GM12865 (cell line): ENCODE data around the gene MAP2K7.

Experiments
- DNase-seq: peaks from one replicate; pipeline ENCODE4 v3.0.0; 2010; ENCODE audit warnings: low read depth
- H3K4me3 ChIP-seq: 2 replicates; pipeline ENCODE4 v1.5.1; 2011; ENCODE audit warnings: mild to moderate bottlenecking, low read depth, low read length, control low read depth
- TF ChIP-seq, protein P1 (sequence below): IDR thresholded peaks from 2 replicates; pipeline ENCODE4 v1.5.1; 2011; ENCODE audit warnings: low read length, control low read depth, low read depth, inconsistent platforms; ENCODE audit not compliant: insufficient read depth; ENCODE audit errors: missing control alignments

Gene MAP2K7

DNA sequence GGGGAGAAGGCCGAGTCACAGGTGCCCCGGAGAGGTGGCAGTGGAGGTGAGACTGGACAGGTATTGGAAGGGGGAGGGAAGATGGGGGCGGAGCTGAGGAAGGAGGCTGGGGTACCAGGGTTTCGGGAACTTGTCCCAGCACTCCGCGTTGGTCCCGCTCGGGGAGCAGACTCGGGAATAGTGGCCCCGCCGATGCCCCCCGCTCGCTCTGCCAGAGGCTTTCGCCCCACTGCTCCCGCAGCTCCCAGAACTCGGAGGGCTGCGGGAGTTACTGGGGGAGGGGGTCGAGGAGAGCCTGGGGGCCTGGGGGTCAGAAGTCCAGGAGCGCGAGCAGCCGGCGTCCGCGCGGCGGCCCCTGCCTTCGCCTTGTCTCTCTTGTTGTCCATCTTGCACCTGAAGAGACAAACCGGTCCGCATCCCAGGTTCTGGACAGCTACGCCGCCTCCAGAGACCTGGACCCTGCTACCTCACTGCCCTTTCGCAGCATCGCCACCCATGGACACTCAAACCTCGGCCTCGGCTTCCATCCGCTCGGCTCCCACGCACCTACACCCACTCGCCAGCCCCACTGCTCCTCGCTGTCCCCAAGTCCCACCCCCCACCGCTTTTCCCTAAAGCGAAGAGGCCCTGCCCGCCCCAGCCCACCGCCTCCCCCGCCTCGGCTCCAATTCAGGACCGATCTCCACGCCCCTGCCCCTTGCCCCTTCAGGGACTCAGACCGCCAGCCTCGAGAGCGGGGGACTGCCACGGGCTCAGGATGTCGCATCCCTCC is 30.2 kb upstream of the MAP2K7 start:
- TF ChIP-seq, protein P1, sequence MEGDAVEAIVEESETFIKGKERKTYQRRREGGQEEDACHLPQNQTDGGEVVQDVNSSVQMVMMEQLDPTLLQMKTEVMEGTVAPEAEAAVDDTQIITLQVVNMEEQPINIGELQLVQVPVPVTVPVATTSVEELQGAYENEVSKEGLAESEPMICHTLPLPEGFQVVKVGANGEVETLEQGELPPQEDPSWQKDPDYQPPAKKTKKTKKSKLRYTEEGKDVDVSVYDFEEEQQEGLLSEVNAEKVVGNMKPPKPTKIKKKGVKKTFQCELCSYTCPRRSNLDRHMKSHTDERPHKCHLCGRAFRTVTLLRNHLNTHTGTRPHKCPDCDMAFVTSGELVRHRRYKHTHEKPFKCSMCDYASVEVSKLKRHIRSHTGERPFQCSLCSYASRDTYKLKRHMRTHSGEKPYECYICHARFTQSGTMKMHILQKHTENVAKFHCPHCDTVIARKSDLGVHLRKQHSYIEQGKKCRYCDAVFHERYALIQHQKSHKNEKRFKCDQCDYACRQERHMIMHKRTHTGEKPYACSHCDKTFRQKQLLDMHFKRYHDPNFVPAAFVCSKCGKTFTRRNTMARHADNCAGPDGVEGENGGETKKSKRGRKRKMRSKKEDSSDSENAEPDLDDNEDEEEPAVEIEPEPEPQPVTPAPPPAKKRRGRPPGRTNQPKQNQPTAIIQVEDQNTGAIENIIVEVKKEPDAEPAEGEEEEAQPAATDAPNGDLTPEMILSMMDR = no peak
- no peak overlapping the region for H3K4me3 ChIP-seq
- no peak for DNase-seq

DNA sequence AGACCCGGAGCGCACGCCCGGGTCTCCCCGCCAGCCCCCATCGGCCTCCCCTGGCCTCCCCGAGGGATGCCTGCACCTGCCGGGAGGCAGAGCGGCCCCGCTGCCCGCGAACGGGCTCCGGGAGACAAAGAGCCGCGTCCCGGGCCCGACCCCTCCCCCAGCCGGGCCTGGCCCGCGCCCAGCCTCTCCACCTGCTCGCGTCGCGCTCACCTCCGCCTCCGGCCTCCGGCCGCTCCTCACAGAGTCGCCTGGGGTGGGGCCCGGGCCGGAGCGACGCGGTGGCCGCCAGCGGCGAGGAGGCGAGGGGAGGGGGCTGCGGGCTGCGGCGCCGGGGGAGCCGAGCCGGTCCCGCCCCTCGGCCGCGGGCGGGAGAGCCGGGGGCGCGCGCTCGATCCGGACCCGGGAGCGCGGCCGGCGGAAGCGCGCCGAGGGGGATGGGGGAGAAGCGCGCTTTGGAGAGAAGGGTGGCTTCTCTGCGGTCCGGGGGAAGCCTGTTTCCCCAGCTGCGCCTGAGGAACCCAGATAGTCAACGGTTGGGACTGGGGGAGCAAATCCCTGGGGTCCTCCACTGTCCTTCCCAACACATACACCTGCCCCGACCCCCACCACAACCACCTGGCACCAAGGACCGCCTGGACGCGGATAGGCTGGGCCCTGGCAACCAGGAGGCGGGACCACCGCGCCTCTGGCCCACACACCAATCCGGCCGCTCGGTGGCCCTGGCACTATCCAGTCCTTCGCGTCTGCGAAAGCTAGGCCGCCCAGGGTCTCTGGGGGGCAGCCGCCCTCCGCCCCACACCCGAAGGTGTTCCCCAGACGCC is 29.4 kb upstream of the MAP2K7 start, which contains the start of gene PRR36:
Gene PRR36 (minus strand): TSS at position 315 of the 821 bp plus-strand sequence. CDS start 701 bp downstream, outside the sequence.
- DNase-seq = no peak
- TF ChIP-seq, protein P1 = no peak
- H3K4me3 ChIP-seq = no peak within 1 kb of the TSS

DNA sequence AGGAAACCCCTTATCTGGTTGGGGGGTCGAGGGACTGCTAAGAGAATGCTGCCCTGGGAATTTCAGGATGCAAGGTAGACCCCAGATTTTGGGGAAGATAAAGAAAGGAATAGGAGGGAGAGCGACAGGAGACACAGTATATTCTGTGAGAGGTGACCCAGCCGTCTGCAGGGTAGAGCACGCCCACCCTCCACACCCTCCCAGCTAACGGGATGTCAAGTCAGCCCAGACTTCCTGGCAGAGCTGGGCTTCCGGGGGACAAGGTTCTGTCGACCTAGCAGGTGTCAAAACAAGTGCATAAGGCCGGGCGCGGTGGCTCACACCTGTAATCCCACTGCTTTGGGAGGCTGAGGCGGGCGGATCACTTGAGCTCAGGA is 28.8 kb upstream of the MAP2K7 start:
- DNase-seq = no peak
- TF ChIP-seq, protein P1 = no peak
- no peak overlapping the region for H3K4me3 ChIP-seq

DNA sequence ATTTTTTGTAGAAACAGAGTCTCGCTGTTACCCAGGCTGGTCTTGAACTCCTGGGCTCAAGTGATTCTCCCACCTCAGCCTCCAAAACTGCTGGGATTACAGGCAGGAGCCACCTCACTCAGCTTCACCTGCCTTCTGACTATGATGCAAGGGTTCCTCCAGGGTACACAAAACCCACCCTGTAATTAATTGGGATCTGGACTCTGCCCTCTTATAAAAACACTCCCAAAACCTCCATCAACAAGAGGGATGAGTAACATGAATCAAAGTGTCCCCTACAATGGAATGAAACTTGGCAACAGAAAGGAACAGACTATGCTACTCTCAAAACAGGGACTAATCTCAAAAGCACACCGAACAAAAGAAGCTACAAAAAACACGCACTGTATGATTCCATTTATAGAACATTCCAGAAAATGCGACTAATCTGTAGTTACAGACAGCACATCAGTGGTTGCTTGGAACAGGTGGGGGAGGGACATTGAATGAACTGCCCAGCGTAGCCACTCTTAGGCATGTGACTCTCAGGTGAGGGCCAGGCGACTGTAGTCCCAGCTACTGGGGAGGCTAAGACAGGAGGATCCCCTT is 26.3 kb upstream of the MAP2K7 start:
- TF ChIP-seq, protein P1 = no peak
- H3K4me3 ChIP-seq = no peak overlapping the region
- no peak for DNase-seq

DNA sequence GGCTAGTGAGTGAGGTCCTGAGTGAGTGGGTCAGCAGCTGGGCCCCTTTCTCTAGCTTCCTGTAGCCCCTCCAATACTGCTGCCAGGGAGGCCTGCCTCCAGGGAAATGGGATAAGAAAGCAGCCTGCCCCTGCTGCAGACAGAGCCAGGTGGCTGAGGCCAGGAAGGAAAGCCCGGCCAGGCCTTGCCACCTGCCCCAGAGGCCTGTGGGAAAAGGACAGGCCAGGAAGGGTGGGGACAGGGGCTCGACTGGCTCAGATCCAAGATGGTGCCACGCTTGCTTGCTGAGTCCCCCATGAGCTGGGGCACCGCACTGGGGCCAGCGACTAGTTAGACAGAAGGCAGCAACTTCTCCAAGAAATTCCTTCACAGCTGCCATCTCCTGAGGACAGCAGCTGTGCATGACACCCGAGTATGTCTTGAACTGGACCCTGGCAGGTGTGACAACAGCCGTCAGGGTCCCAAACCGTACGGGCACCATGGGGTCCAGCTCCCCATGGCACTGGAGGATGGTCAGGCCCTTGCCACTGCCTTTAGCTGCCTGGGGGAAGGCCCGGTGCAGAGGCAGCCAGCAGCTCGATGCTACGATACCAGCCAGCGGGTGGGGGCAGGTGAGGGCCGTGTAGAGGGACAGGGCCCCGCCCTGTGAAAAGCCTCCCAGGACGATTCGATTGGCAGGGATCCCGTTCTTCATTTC is 24.4 kb upstream of the MAP2K7 start:
- DNase-seq = no peak
- no peak overlapping the region for H3K4me3 ChIP-seq
- TF ChIP-seq, protein P1 = no peak

DNA sequence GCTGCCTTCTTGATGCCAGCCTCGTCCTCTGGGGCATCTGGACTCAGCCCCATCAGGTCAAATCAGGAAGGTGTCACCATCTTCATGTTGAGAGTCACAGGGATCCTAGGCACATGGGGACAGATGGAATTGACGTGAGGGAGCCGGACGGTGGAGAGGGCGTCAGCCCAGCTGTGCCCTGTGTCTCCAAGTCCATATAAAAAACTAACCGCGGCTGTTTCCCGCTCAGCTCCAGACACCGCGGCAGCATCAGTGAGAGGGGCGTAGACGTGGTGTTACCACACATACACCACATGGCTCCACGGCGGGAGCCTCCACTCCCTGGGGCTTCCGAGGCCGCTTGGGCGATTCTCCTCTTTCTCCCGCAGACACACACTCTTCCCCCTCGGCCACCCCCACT is 23.8 kb upstream of the MAP2K7 start:
- no peak for DNase-seq
- H3K4me3 ChIP-seq = no peak overlapping the region
- TF ChIP-seq, protein P1 = no peak
